Activated naive CD4-positive, alpha-beta T cell treated with anti-CD3 and anti-CD28 coated beads for 36 hours (primary cell): ENCODE measurements around the gene PIGBOS1. TPM values are rescaled to one million over a fixed set of nuclear protein-coding genes. Genes with fewer than 3 reads are reported as not detected.
"Not testable (repeated sequence)": the region's sequence is repeated elsewhere in the genome, so short reads cannot be mapped to it uniquely, and the experiment has no call there.

ENCODE experiments used
- CTCF ChIA-PET: fragments of 350-600 bp; sonication (Branson Sonifier 250); formaldehyde crosslinking; loops from one replicate; lab custom pipeline; 2021; ENCODE audit warnings: antibody characterized with exemption; lab: Charles Lee
- DNase-seq: peaks from one replicate; pipeline ENCODE4 v3.0.0-alpha.2; 2020
- H3K27ac Mint-ChIP-seq: one replicate; pipeline ENCODE4 v1.8.0; 2021; ENCODE audit warnings: mild to moderate bottlenecking, mixed read lengths
- H3K27me3 Mint-ChIP-seq: one replicate; pipeline ENCODE4 v1.8.0; 2021; ENCODE audit warnings: low read depth, mixed read lengths
- H3K36me3 Mint-ChIP-seq: one replicate; pipeline ENCODE4 v1.8.0; 2021; ENCODE audit warnings: low read depth, mixed read lengths
- H3K4me1 Mint-ChIP-seq: one replicate; pipeline ENCODE4 v1.8.0; 2021; ENCODE audit warnings: low read depth, mixed read lengths
- H3K4me3 Mint-ChIP-seq: one replicate; pipeline ENCODE4 v1.8.0; 2021; ENCODE audit warnings: mild to moderate bottlenecking, moderate library complexity, mixed read lengths
- H3K9me3 Mint-ChIP-seq: one replicate; pipeline ENCODE4 v1.8.0; 2021; ENCODE audit warnings: mixed read lengths
- intact Hi-C: fragments of 100-400 bp; cut with micrococcal nuclease; formaldehyde crosslinking; loops from one replicate; pipeline ENCODE4 v1.15.1; 2023
- total RNA-seq, 2 experiments: library from RNA; stranded (reverse); gene quantifications; one replicate each; pipeline ENCODE4 v1.2.3, GENCODE V29; 2021

Gene PIGBOS1
- total RNA-seq, 2 experiments from 2014 or later = 7.3 to 9.2 TPM

DNA sequence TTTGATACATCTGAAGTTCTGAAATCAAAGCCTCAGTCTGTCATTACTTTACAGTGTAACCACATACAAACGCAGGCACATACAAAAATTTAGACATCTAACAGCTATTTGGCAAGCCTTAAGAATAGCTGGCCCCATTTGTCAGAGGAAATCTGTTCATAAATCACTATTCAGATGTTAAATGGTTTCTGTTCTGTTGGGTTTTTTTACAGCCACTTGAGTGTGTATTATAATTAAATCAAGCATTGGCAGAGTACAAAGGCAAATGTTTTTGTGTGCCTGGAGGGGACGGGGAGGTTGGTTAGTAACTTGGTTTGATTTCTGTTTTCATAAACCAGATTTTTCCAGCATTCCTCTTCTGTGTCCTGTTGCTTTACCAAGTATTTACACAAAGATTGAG lies 24.2 kb upstream of the PIGBOS1 start:
- Mint-ChIP-seq H3K4me1 (no peaks in the 10 kb centered on the region), H3K36me3 (peaks cover 27% of the 10 kb centered on the region), H3K27ac (no peak overlapping the region), H3K9me3 (no peaks in the 10 kb centered on the region), H3K27me3 (no peaks in the 10 kb centered on the region), H3K4me3 (no peak overlapping the region)
- DNase-seq = no peak
- intact Hi-C loops = no loop called here
- CTCF ChIA-PET = no interaction called here

- Mint-ChIP-seq H3K9me3 (no peaks in the 10 kb centered on the region), H3K27ac (no peak overlapping the region), H3K4me3 (no peak overlapping the region), H3K27me3 (no peaks in the 10 kb centered on the region), H3K36me3 (peaks cover 15% of the 10 kb centered on the region), H3K4me1 (no peaks in the 10 kb centered on the region)
- intact Hi-C loops = no loop called here
- no peak for DNase-seq
- CTCF ChIA-PET = no interaction called here
These were observed 18.2 kb upstream of the PIGBOS1 start for GRCh38 chr15:55337160-55337559.

- Mint-ChIP-seq H3K36me3 (peaks cover 21% of the 10 kb centered on the region), H3K27me3 (no peaks in the 10 kb centered on the region), H3K27ac (no peak overlapping the region), H3K4me3 (no peak overlapping the region), H3K9me3 (no peaks in the 10 kb centered on the region), H3K4me1 (no peaks in the 10 kb centered on the region)
- intact Hi-C loops = no loop called here
- CTCF ChIA-PET = no interaction called here
- no peak for DNase-seq
These were observed 16.1 kb upstream of the PIGBOS1 start for GRCh38 chr15:55334997-55335396.

DNA sequence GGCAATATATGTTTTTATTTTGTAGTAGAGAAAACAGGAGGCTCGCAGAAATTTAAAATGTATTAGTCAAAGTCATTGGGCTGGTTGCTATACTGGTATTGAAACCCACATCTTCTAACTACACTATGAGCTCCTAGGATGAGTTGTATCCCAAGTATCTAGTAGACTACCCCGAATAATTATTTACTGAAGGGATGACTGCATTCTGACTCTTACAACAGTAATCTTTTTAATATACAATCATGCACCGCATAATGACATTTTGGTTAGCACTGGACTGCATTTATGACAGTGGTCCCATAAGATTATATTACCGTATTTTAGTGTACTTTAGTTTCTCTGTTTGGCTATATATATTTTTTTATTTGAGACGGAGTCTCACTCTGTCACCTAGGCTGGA lies 15.4 kb upstream of the PIGBOS1 start:
- Mint-ChIP-seq H3K27me3 (no peaks in the 10 kb centered on the region), H3K9me3 (no peaks in the 10 kb centered on the region), H3K27ac (no peak overlapping the region), H3K4me1 (no peaks in the 10 kb centered on the region), H3K36me3 (peaks cover 18% of the 10 kb centered on the region), H3K4me3 (no peak overlapping the region)
- DNase-seq = no peak
- intact Hi-C loops = no loop called here
- CTCF ChIA-PET = no interaction called here

DNA sequence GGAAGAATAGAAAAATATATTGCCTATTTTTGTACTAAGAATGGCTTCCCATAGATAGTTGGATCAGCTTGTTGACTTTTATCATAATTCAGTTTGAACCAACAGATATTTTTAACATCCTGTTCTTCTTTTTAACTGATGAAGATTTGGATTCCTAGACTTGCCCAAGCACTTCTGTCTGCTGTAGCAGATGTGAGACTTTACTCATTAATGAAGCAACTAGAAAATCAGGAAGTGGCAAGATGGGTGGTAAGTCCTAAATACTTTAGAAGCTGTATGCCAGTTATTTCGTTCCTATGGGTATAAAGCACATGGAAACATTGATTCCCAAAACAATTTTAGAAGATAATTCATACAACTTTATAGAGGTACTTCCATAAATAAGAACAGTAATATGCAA lies 8.5 kb upstream of the PIGBOS1 start:
- H3K27ac Mint-ChIP-seq = no peak overlapping the region
- H3K4me1 Mint-ChIP-seq = peaks cover 6% of the 10 kb centered on the region
- H3K9me3 Mint-ChIP-seq = no peaks in the 10 kb centered on the region
- intact Hi-C loops = no loop called here
- no peak overlapping the region for H3K4me3 Mint-ChIP-seq
- H3K27me3 Mint-ChIP-seq = no peaks in the 10 kb centered on the region
- CTCF ChIA-PET = no interaction called here
- DNase-seq = no peak
- peaks cover 14% of the 10 kb centered on the region for H3K36me3 Mint-ChIP-seq

DNA sequence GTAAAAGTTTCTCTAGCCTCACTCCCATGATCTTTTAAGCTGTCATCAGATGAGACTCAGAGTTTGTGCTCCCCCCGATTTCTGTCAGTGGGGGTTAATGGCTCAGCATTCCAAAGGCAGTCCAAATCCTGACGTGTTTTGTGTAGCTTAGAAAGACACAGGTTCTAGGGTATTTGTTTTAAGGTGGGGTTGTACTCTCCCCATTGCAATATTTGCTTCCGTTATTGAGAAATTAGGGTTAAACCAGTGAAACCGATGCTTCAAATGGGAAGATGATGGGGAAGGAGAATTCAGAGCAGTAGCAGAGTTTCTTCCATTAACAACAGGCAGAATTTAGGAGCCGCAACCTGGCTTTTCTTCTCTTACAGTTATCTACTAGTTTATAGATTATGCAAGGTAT lies 3.5 kb upstream of the PIGBOS1 start:
- intact Hi-C loops = no loop called here
- Mint-ChIP-seq H3K36me3 (peaks cover 9% of the 10 kb centered on the region), H3K4me1 (peaks cover 27% of the 10 kb centered on the region), H3K27me3 (no peaks in the 10 kb centered on the region), H3K27ac (no peak overlapping the region), H3K4me3 (no peak overlapping the region), H3K9me3 (no peaks in the 10 kb centered on the region)
- DNase-seq = no peak
- CTCF ChIA-PET = no interaction called here

GRCh38 chr15:55320963-55321362 lies 2.0 kb upstream of the PIGBOS1 start:
- no peak overlapping the region for H3K27ac Mint-ChIP-seq
- intact Hi-C loops = no loop called here
- no peaks in the 10 kb centered on the region for H3K27me3 Mint-ChIP-seq
- CTCF ChIA-PET = no interaction called here
- no peak for DNase-seq
- peaks cover 35% of the 10 kb centered on the region for H3K4me1 Mint-ChIP-seq
- H3K36me3 Mint-ChIP-seq = peaks cover 12% of the 10 kb centered on the region
- H3K4me3 Mint-ChIP-seq = no peak overlapping the region
- H3K9me3 Mint-ChIP-seq = no peaks in the 10 kb centered on the region

- no peaks in the 10 kb centered on the region for H3K27me3 Mint-ChIP-seq
- no peak for DNase-seq
- no peak overlapping the region for H3K27ac Mint-ChIP-seq
- CTCF ChIA-PET = interaction anchor here (0.9 to 1.0 kb wide), 2 partner anchors 102 to 119 kb away, joined by 3 to 5 read pairs; no protein-coding TSS in a partner anchor
- H3K36me3 Mint-ChIP-seq = peaks cover 17% of the 10 kb centered on the region
- no peaks in the 10 kb centered on the region for H3K9me3 Mint-ChIP-seq
- peaks cover 40% of the 10 kb centered on the region for H3K4me1 Mint-ChIP-seq
- intact Hi-C loops = no loop called here
- H3K4me3 Mint-ChIP-seq = peak overlapping the region; percentile 68
These were observed 1.3 kb upstream of the PIGBOS1 start for GRCh38 chr15:55320238-55320550.

DNA sequence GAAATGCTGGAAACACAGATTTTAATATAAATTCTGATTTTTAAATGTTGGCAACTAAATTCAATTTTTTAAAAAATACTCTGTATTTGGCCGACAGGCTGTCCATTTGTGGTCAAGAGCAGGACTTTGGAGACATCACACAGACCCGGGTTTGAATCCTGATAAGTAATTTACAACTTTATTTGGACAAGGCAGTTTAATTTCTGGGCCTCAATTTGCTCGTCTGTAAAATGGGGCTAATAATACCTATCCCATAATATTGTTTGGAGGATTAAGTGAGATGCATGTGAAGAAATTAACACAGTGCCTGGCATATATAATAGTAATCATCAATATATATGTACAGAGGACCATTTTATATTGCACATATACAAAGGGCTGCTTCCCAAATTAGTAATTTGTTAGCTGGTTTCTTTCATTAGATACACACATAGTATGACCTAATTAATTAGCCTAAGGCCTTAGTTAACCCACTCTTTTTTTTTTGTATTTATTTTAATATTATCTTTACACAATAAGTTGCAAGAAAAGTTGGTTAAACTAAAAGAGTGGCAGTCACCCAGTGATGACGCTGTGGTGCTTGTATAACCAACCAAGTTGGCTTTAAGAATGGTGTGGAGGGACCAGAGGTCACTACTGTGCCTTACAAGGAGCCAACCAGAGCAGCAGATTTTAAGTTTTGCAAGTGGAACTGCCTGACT lies 764 bp upstream of the PIGBOS1 start:
- DNase-seq = peak; percentile 15
- intact Hi-C loops = loop anchor here (1.0 kb wide), 4 partner anchors 29 to 122 kb away; partner anchors contain the start of genes CCPG1 and PIERCE2
- H3K27me3 Mint-ChIP-seq = no peaks in the 10 kb centered on the region
- peaks cover 17% of the 10 kb centered on the region for H3K36me3 Mint-ChIP-seq
- CTCF ChIA-PET = interaction anchor here (0.9 to 1.6 kb wide), 4 partner anchors 89 to 123 kb away, joined by 3 to 9 read pairs (median 4); partner anchors contain the start of genes CCPG1, PIERCE2 and RSL24D1
- H3K27ac Mint-ChIP-seq = peak overlapping the region; percentile 93
- H3K4me1 Mint-ChIP-seq = peaks cover 45% of the 10 kb centered on the region
- H3K9me3 Mint-ChIP-seq = no peaks in the 10 kb centered on the region
- peak overlapping the region; percentile 98 for H3K4me3 Mint-ChIP-seq

GRCh38 chr15:55302801-55303200 lies 16.1 kb downstream of the PIGBOS1 start:
- H3K9me3 Mint-ChIP-seq, CTCF ChIA-PET, H3K4me3 Mint-ChIP-seq, DNase-seq, H3K4me1 Mint-ChIP-seq, H3K27me3 Mint-ChIP-seq, H3K27ac Mint-ChIP-seq: not testable (repeated sequence)
- H3K36me3 Mint-ChIP-seq = peaks cover 11% of the 10 kb centered on the region
- intact Hi-C loops = loop anchor here (5.0 kb wide), 1 partner anchor 1210 kb away; no protein-coding TSS in a partner anchor

- intact Hi-C loops = no loop called here
- no peaks in the 10 kb centered on the region for H3K27me3 Mint-ChIP-seq
- CTCF ChIA-PET = no interaction called here
- H3K27ac Mint-ChIP-seq = no peak overlapping the region
- no peak for DNase-seq
- H3K4me1 Mint-ChIP-seq = no peaks in the 10 kb centered on the region
- no peaks in the 10 kb centered on the region for H3K9me3 Mint-ChIP-seq
- H3K4me3 Mint-ChIP-seq = no peak overlapping the region
- no peaks in the 10 kb centered on the region for H3K36me3 Mint-ChIP-seq
These were observed 21.6 kb downstream of the PIGBOS1 start for GRCh38 chr15:55297315-55297714.

DNA sequence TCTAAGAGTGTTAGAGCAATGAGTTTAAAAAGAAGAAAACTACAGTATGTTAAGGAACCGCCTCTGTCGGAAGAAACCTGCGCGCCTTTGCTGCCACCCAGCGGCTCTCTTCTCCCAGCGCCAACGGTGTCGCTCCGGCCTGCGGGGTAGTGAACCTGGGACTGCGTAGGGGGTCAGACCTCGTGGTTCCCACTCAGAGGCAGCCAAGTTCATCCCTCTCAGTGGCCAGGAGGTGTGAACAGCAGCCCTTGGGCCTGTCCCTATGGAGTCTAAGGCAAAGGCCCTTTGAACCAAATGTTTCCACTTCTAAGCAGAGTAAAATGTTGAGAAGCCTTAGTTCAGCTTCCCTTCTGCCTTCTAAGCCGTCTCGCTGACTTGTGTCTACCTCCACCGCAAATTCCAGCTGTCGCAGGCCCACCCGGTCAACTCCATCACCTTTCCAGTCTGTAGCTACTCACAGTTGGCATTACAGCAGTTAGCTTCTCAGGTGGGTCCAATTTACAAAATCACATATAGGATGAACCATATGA lies 28.3 kb downstream of the PIGBOS1 start:
- CTCF ChIA-PET = interaction anchor here (0.6 to 5.3 kb wide), 17 partner anchors 21 to 182 kb away, joined by 3 to 59 read pairs (median 4); partner anchors contain the start of gene RSL24D1
- peak overlapping the region; percentile 91 for H3K27ac Mint-ChIP-seq
- intact Hi-C loops = loop anchor here (1.0 to 5.0 kb wide), 10 partner anchors 29 to 1478 kb away; partner anchors contain the start of genes CCPG1, PIERCE2, PIGB and PIGBOS1
- H3K36me3 Mint-ChIP-seq = peaks cover 21% of the 10 kb centered on the region
- H3K4me3 Mint-ChIP-seq = peak overlapping the region; percentile 80
- no peaks in the 10 kb centered on the region for H3K27me3 Mint-ChIP-seq
- no peaks in the 10 kb centered on the region for H3K9me3 Mint-ChIP-seq
- DNase-seq = peak; percentile 90
- H3K4me1 Mint-ChIP-seq = peaks cover 29% of the 10 kb centered on the region
